GM21825 (cell line): Measurements from ENCODE around the gene ALB.

Experiments
- ATAC-seq: cut with Tn5 transposase; IDR thresholded peaks from one replicate; pipeline ENCODE4 v1.9.1; 2021; ENCODE audit warnings: mild to moderate bottlenecking, moderate library complexity; ENCODE audit not compliant: unreplicated experiment

Gene ALB

DNA sequence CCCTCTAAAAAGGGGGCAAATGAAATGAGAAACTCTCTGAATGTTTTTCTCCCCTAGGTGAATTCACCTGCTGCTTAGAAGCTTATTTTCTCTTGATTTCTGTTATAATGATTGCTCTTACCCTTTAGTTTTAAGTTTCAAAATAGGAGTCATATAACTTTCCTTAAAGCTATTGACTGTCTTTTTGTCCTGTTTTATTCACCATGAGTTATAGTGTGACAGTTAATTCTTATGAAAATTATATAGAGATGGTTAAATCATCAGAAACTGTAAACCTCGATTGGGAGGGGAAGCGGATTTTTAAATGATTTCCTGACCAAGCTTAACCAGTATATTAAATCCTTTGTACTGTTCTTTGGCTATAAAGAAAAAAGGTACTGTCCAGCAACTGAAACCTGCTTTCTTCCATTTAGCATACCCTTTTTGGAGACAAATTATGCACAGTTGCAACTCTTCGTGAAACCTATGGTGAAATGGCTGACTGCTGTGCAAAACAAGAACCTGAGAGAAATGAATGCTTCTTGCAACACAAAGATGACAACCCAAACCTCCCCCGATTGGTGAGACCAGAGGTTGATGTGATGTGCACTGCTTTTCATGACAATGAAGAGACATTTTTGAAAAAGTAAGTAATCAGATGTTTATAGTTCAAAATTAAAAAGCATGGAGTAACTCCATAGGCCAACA, 4.2 kb downstream of the ALB start:
- ATAC-seq: no peak

DNA sequence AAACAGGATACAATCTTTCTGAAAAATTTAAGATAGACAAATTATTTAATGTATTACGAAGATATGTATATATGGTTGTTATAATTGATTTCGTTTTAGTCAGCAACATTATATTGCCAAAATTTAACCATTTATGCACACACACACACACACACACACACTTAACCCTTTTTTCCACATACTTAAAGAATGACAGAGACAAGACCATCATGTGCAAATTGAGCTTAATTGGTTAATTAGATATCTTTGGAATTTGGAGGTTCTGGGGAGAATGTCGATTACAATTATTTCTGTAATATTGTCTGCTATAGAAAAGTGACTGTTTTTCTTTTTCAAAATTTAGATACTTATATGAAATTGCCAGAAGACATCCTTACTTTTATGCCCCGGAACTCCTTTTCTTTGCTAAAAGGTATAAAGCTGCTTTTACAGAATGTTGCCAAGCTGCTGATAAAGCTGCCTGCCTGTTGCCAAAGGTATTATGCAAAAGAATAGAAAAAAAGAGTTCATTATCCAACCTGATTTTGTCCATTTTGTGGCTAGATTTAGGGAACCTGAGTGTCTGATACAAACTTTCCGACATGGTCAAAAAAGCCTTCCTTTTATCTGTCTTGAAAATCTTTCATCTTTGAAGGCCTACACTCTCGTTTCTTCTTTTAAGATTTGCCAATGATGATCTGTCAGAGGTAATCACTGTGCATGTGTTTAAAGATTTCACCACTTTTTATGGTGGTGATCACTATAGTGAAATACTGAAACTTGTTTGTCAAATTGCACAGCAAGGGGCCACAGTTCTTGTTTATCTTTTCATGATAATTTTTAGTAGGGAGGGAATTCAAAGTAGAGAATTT, 5.2 kb downstream of the ALB start:
- ATAC-seq: no peak

DNA sequence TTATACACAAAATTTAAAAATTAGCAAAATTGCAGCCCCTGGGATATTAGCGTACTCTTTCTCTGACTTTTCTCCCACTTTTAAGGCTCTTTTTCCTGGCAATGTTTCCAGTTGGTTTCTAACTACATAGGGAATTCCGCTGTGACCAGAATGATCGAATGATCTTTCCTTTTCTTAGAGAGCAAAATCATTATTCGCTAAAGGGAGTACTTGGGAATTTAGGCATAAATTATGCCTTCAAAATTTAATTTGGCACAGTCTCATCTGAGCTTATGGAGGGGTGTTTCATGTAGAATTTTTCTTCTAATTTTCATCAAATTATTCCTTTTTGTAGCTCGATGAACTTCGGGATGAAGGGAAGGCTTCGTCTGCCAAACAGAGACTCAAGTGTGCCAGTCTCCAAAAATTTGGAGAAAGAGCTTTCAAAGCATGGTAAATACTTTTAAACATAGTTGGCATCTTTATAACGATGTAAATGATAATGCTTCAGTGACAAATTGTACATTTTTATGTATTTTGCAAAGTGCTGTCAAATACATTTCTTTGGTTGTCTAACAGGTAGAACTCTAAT, 6.0 kb downstream of the ALB start:
- no peak for ATAC-seq

DNA sequence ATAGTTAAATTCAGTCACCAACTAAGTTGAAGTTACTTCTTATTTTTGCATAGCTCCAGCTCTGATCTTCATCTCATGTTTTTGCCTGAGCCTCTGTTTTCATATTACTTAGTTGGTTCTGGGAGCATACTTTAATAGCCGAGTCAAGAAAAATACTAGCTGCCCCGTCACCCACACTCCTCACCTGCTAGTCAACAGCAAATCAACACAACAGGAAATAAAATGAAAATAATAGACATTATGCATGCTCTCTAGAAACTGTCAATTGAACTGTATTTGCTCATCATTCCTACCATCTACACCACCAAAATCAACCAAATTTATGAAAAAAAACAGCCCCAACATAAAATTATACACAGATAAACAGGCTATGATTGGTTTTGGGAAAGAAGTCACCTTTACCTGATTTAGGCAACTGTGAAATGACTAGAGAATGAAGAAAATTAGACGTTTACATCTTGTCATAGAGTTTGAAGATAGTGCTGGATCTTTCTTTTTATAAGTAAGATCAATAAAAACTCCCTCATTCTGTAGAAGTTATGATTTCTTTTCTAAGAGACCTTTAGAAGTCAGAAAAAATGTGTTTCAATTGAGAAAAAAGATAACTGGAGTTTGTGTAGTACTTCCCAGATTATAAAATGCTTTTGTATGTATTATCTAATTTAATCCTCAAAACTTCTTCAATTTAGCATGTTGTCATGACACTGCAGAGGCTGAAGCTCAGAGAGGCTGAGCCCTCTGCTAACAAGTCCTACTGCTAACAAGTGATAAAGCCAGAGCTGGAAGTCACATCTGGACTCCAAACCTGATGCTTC, 7.0 kb downstream of the ALB start:
- no peak for ATAC-seq

DNA sequence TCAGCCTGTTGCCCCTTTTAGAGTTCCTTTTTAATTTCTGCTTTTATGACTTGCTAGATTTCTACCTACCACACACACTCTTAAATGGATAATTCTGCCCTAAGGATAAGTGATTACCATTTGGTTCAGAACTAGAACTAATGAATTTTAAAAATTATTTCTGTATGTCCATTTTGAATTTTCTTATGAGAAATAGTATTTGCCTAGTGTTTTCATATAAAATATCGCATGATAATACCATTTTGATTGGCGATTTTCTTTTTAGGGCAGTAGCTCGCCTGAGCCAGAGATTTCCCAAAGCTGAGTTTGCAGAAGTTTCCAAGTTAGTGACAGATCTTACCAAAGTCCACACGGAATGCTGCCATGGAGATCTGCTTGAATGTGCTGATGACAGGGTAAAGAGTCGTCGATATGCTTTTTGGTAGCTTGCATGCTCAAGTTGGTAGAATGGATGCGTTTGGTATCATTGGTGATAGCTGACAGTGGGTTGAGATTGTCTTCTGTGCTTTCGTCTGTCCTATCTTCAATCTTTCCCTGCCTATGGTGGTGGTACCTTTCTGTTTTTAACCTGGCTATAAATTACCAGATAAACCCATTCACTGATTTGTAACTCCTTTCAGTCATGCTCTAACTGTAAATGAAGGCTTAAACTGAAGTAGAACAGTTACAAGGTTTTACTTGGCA, 7.8 kb downstream of the ALB start:
- ATAC-seq: no peak

DNA sequence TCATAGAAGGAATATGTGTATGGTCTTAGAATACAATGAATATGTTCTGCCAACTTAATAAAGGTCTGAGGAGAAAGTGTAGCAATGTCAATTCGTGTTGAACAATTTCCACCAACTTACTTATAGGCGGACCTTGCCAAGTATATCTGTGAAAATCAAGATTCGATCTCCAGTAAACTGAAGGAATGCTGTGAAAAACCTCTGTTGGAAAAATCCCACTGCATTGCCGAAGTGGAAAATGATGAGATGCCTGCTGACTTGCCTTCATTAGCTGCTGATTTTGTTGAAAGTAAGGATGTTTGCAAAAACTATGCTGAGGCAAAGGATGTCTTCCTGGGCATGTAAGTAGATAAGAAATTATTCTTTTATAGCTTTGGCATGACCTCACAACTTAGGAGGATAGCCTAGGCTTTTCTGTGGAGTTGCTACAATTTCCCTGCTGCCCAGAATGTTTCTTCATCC, 9.2 kb downstream of the ALB start:
- ATAC-seq: no peak

DNA sequence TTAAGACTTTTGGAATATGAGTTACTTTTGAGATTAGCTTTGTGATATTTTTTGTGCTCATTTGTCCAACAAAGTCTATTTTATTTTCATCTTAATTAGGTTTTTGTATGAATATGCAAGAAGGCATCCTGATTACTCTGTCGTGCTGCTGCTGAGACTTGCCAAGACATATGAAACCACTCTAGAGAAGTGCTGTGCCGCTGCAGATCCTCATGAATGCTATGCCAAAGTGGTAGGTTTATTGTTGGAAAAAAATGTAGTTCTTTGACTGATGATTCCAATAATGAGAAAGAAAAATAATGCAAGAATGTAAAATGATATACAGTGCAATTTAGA, 10.8 kb downstream of the ALB start:
- no peak for ATAC-seq

DNA sequence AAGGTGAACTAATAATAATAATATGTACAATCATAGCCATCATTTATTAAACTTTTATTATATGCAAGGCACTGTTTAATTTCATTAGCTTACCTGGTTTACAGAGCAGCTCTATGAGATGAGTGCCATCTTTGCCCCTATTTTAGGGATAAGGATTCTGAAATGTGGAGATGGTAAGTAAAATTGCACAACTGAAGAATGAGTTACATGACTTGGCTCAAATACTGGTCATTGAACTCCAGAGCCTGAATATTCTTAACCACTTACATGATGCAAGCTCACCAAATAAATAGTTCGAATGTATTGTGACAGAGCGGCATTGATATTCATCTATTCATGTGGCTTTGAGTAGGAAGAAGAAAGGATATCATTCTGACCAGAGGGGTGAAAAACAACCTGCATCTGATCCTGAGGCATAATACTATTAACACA, 11.7 kb downstream of the ALB start:
- no peak for ATAC-seq

DNA sequence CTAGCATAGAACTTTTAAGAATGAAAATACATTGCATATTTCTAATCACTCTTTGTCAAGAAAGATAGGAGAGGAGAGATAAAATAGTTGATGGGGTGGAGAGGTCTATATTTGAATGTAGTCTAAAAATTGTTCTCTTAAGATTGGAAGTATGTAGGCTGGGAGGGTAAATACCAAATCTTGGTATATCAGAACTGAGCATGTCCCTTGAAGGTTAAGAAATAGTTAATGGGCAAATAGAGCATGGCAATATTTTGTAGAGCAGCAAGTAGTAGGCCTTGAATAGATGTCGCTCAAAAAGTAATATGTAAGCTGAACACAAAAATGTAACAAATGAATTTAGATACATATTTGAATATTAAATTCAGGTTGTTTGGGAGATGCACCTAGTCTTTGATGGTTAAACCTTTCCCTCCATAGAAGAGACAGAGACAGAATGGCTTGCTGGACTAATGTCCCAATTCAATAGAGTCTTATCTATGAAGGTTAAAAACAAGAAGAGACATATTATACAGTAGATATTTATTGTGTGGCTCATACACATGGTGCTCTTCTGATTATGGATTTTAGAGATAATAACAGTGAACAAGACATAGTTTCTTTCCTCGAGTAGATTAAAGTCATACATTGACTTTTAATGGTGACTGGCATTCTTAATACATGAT, 12.5 kb downstream of the ALB start:
- ATAC-seq: no peak

DNA sequence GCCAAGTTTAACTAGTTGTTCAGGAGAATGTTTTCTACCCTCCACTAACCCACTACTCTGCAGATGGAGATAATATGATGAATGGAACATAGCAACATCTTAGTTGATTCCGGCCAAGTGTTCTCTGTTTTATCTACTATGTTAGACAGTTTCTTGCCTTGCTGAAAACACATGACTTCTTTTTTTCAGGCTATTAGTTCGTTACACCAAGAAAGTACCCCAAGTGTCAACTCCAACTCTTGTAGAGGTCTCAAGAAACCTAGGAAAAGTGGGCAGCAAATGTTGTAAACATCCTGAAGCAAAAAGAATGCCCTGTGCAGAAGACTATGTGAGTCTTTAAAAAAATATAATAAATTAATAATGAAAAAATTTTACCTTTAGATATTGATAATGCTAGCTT, 13.3 kb downstream of the ALB start:
- no peak for ATAC-seq

DNA sequence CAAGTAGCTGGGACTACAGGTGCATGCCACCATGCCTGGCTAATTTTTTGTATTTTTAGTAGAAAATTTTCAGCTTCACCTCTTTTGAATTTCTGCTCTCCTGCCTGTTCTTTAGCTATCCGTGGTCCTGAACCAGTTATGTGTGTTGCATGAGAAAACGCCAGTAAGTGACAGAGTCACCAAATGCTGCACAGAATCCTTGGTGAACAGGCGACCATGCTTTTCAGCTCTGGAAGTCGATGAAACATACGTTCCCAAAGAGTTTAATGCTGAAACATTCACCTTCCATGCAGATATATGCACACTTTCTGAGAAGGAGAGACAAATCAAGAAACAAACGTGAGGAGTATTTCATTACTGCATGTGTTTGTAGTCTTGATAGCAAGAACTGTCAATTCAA, 13.9 kb downstream of the ALB start:
- no peak for ATAC-seq

DNA sequence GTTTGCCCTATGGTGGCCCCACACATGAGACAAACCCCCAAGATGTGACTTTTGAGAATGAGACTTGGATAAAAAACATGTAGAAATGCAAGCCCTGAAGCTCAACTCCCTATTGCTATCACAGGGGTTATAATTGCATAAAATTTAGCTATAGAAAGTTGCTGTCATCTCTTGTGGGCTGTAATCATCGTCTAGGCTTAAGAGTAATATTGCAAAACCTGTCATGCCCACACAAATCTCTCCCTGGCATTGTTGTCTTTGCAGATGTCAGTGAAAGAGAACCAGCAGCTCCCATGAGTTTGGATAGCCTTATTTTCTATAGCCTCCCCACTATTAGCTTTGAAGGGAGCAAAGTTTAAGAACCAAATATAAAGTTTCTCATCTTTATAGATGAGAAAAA, 14.6 kb downstream of the ALB start:
- ATAC-seq: no peak

DNA sequence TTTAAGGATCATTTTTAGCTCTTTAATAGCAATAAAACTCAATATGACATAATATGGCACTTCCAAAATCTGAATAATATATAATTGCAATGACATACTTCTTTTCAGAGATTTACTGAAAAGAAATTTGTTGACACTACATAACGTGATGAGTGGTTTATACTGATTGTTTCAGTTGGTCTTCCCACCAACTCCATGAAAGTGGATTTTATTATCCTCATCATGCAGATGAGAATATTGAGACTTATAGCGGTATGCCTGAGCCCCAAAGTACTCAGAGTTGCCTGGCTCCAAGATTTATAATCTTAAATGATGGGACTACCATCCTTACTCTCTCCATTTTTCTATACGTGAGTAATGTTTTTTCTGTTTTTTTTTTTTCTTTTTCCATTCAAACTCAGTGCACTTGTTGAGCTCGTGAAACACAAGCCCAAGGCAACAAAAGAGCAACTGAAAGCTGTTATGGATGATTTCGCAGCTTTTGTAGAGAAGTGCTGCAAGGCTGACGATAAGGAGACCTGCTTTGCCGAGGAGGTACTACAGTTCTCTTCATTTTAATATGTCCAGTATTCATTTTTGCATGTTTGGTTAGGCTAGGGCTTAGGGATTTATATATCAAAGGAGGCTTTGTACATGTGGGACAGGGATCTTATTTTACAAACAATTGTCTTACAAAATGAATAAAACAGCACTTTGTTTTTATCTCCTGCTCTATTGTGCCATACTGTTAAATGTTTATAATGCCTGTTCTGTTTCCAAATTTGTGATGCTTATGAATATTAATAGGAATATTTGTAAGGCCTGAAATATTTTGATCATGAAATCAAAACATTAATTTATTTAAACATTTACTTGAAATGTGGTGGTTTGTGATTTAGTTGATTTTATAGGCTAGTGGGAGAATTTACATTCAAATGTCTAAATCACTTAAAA, 15.3 kb downstream of the ALB start:
- no peak for ATAC-seq

DNA sequence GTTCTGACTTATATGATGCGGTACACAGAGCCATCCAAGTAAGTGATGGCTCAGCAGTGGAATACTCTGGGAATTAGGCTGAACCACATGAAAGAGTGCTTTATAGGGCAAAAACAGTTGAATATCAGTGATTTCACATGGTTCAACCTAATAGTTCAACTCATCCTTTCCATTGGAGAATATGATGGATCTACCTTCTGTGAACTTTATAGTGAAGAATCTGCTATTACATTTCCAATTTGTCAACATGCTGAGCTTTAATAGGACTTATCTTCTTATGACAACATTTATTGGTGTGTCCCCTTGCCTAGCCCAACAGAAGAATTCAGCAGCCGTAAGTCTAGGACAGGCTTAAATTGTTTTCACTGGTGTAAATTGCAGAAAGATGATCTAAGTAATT, 16.5 kb downstream of the ALB start:
- no peak for ATAC-seq

DNA sequence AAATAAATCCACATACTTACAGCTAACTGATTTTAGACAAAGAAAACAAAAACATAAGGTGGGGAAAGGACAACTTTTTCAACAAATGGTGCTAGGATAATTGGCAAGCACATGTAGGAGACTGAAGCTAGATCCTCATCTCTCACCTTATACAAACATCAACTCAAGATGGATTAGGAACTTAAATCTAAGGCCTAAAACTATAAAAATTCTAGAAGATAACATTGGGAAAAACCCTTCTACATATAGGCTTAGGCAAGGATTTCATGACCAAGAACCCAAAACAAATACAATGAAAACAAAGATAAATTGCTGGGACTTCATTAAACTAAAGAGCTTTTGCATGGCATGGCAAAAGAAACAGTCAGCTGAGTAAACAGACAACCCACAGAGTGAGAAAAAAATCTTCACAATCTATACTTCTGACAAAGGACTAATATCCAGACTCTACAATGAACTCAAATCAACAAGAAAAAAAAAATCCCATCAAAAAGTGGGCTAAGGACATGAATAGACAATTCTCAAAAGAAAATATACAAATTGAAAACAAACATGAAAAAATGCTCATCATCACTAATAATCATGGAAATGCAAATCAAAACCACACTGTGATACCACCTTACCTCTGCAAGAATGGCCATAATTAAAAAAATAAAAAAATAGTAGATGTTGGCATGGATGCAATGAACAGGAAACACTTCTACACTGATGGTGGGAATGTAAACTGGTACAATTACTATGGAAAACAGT, 17.8 kb downstream of the ALB start:
- ATAC-seq: no peak

DNA sequence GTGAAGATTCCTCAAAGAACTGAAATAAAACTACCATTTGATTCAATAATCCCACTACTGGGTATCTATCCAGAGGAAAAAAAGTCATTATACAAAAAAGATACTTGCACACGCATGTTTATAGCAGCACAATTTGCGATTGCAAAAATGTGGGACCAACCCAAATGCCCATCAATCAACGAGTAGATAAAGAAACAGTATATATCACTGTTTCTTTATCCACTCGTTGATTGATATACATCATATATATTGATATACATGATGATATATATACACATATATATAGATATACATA, 18.3 kb downstream of the ALB start:
- no peak for ATAC-seq

DNA sequence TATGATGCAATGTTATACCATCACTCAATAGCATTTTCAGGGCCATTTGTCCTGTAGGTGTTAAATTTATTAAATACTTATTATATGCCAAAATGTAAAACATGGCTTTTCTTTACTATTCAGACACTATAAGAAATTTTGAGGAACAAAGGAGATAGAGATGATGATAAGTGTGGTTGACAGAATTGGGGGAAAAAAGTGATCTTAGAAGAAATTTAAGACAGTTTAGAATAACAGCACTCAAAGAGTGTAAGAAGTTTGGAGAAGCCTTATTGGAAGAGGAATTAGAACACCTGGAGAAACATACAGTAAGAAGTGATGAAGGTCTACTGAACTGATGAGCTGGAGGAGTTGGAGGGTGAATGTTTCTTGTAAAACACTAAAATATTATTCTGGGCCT, 19.1 kb downstream of the ALB start:
- no peak for ATAC-seq

DNA sequence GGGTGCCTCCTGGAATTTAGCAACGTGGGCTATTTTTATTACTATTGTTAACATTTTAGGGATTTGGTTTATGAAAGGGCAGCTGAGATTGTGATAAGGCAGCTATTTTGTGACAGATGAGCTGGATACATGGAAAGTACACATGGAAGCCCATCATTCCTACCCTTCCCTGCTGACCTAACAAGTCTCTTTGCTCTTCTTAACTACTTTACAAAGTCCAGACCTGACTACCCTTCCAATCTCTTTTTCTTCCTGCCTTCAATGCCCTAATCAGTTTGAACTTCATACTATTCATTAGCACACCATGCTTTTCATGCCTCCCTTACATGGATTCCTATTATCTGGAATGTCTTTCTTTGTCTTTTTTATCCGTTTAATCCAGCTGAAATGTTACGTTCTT, 22.6 kb downstream of the ALB start:
- ATAC-seq: no peak

DNA sequence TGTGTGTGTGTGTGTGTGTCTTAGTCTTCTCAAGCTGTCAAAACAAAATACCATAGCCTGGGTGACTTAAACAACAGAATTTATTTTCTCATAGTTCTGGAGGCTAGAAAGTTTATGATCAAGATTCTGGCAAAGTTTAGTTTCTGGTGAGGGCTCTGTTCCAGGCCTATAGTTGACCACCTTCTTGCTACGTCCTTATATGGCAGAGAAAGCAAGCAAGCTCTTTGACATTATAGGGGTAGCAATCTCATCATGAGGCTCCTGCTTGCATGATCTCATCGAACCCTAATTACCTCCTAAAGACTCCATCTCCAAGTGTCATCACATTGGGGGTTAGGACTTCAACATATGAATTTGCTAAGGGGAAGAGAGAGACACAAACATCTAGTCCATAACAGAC, 25.0 kb downstream of the ALB start:
- no peak for ATAC-seq
